Stimulated activated CD4-positive, alpha-beta T cell treated with anti-CD3 and anti-CD28 coated beads, Interleukin-1b, Interleukin-23, amount 100 ng/mL, for 24 hours (primary cell): Measurements from ENCODE around the gene NTN1.
A peak's percentile ranks its signal among the peaks of the same experiment; 100 is the strongest.
"Not testable (repeated sequence)": the region's sequence is repeated elsewhere in the genome, so short reads cannot be mapped to it uniquely, and the experiment has no call there.

Experiments
- DNase-seq, 4 experiments: peaks; one replicate each; pipeline ENCODE4 v3.0.0-alpha.2; 2020; ENCODE audit warnings: low read depth in 4 of 4, low spot score in 1 of 4

NTN1 gene

GRCh38 chr17:9080296-9080914 lies 59.1 kb downstream of the NTN1 start:
- DNase-seq, result no peak

GRCh38 chr17:9080983-9081382 lies 59.7 kb downstream of the NTN1 start:
- DNase-seq, result no peak

- DNase-seq, result no peak
These were observed 65.3 kb downstream of the NTN1 start for GRCh38 chr17:9086577-9086976.

GRCh38 chr17:9087921-9088320 lies 66.6 kb downstream of the NTN1 start:
- no peak for DNase-seq

- DNase-seq, result no peak
These were observed 69.4 kb downstream of the NTN1 start for GRCh38 chr17:9090641-9091096.

- DNase-seq, result no peak
These were observed 72.9 kb downstream of the NTN1 start for GRCh38 chr17:9094193-9094592.

GRCh38 chr17:9095390-9095789 lies 74.1 kb downstream of the NTN1 start:
- DNase-seq, result no peak

- no peak for DNase-seq
These were observed 77.0 kb downstream of the NTN1 start for GRCh38 chr17:9098242-9098825.

- no peak for DNase-seq
These were observed 80.0 kb downstream of the NTN1 start for GRCh38 chr17:9101356-9101755.

GRCh38 chr17:9103193-9103592 lies 81.9 kb downstream of the NTN1 start:
- not testable (repeated sequence) for DNase-seq

GRCh38 chr17:9104370-9105041 lies 83.2 kb downstream of the NTN1 start:
- DNase-seq, result no peak

- DNase-seq, result no peak
These were observed 84.0 kb downstream of the NTN1 start for GRCh38 chr17:9105068-9105868.

GRCh38 chr17:9106278-9106677 lies 85.0 kb downstream of the NTN1 start:
- DNase-seq, result not testable (repeated sequence)

GRCh38 chr17:9107527-9107926 lies 86.2 kb downstream of the NTN1 start:
- DNase-seq, result no peak

- DNase-seq, result no peak
These were observed 86.8 kb downstream of the NTN1 start for GRCh38 chr17:9108146-9108545.

GRCh38 chr17:9109933-9110332 lies 88.6 kb downstream of the NTN1 start:
- DNase-seq, result no peak

GRCh38 chr17:9110501-9110900 lies 89.2 kb downstream of the NTN1 start:
- DNase-seq, result no peak

GRCh38 chr17:9115214-9116191 lies 94.2 kb downstream of the NTN1 start:
- DNase-seq, result peak in 2 of 4 experiments; percentile 32 to 52

GRCh38 chr17:9116311-9116835 lies 95.1 kb downstream of the NTN1 start:
- no peak for DNase-seq

- no peak for DNase-seq
These were observed 95.7 kb downstream of the NTN1 start for GRCh38 chr17:9116861-9117568.
